ENCODE results near the gene CCRL2. TPM values are rescaled to one million over a fixed set of nuclear protein-coding genes. Genes with fewer than 3 reads are reported as not detected.

The CCRL2 gene
- total and polyA plus RNA-seq, 8 donors = 0.24 to 2.2 (median 0.82) TPM

- DNase-seq (no peak), FAIRE-seq (no peak), ATAC-seq (no peak)
- H3K36me3 ChIP-seq = no peaks in the 10 kb centered on the region
- WGBS, 2 donors = 66 to 76% methylated on average over 7 of the region's 7 CpGs
- intact Hi-C loops (cut with DNase I) = no loop called here
- H3K27ac ChIP-seq = no peak overlapping the region
- H3K4me3 ChIP-seq = peak overlapping the region in 1 of 4 donors; percentile 24
- TF ChIP-seq, protein P1, sequence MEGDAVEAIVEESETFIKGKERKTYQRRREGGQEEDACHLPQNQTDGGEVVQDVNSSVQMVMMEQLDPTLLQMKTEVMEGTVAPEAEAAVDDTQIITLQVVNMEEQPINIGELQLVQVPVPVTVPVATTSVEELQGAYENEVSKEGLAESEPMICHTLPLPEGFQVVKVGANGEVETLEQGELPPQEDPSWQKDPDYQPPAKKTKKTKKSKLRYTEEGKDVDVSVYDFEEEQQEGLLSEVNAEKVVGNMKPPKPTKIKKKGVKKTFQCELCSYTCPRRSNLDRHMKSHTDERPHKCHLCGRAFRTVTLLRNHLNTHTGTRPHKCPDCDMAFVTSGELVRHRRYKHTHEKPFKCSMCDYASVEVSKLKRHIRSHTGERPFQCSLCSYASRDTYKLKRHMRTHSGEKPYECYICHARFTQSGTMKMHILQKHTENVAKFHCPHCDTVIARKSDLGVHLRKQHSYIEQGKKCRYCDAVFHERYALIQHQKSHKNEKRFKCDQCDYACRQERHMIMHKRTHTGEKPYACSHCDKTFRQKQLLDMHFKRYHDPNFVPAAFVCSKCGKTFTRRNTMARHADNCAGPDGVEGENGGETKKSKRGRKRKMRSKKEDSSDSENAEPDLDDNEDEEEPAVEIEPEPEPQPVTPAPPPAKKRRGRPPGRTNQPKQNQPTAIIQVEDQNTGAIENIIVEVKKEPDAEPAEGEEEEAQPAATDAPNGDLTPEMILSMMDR (IDR thresholded peaks at IDR 0.05) = no peak
- H3K4me1 ChIP-seq = peaks cover 0 to 21% (median 4%) of the 10 kb centered on the region in 3 donors
- no peaks in the 10 kb centered on the region for H3K9me3 ChIP-seq
- no peaks in the 10 kb centered on the region for H3K27me3 ChIP-seq
Observed at GRCh38 chr3:46407970-46408369, 911 bp downstream of the CCRL2 start.

- DNase-seq = no peak
- peaks cover 0 to 21% (median 4%) of the 10 kb centered on the region in 3 donors for H3K4me1 ChIP-seq
- intact Hi-C loops (cut with DNase I) = no loop called here
- ATAC-seq = no peak
- WGBS, 2 donors = 87 to 90% methylated on average over 7 of the region's 7 CpGs
- TF ChIP-seq, protein P1 (IDR thresholded peaks at IDR 0.05) = no peak
- no peaks in the 10 kb centered on the region for H3K27me3 ChIP-seq
- FAIRE-seq = no peak
- H3K4me3 ChIP-seq = no peak overlapping the region
- no peaks in the 10 kb centered on the region for H3K36me3 ChIP-seq
- H3K9me3 ChIP-seq = no peaks in the 10 kb centered on the region
- no peak overlapping the region for H3K27ac ChIP-seq
Observed at GRCh38 chr3:46408853-46409252, 1.8 kb downstream of the CCRL2 start.

DNA sequence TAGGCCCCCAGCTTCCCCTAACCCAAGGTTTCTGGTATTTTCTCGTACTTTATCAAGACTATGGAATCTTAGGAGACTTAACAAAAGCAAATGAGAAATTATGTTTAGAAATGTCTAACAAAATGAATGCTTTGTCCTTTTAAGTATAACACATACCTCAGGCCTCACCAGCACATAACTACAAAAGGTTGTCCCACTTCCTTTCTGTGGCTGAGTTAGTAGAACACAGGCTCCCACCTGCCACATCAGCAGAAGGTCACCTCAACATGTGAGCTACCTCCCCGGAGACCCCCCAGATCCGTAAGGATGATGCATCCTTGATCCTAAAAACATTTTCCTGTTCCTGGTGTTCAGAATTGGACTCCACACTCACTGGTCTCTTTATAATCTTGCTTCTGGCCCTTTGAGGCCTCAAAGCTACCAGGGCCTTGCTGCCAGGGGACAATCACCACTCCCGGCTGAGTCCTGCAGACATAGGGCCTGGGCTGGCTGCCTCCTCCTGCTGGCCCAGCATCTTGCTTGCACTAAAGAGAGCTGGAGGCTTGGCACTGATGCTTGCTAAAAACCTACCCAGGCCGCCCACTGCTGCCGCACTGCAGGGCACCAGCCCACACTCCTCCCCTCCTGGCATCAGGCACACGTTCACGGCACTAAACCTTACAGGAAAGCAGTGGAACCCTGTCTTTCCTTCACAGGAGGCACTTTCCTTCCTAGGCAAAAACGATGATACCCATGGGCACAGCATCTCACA, 2.9 kb downstream of the CCRL2 start:
- ATAC-seq (no peak), DNase-seq (no peak), FAIRE-seq (no peak)
- Histone ChIP-seq H3K27ac (no peak overlapping the region), H3K4me3 (no peak overlapping the region), H3K9me3 (no peaks in the 10 kb centered on the region), H3K4me1 (peaks cover 0 to 18% (median 4%) of the 10 kb centered on the region in 3 donors), H3K36me3 (no peaks in the 10 kb centered on the region), H3K27me3 (no peaks in the 10 kb centered on the region)
- intact Hi-C loops (cut with DNase I) = no loop called here
- 86 to 93% methylated on average over 9 of the region's 9 CpGs for WGBS, 2 donors
- TF ChIP-seq, protein P1 (IDR thresholded peaks at IDR 0.05) = no peak

- Histone ChIP-seq H3K4me1 (peaks cover 0 to 10% (median 4%) of the 10 kb centered on the region in 3 donors), H3K27ac (no peak overlapping the region), H3K27me3 (no peaks in the 10 kb centered on the region), H3K36me3 (no peaks in the 10 kb centered on the region), H3K4me3 (no peak overlapping the region), H3K9me3 (no peaks in the 10 kb centered on the region)
- no peak for ATAC-seq
- TF ChIP-seq, protein P1 (IDR thresholded peaks at IDR 0.05) = no peak
- WGBS, 2 donors = 90 to 98% methylated on average over 2 of the region's 2 CpGs
- no peak for DNase-seq
- FAIRE-seq = no peak
- intact Hi-C loops (cut with DNase I) = no loop called here
Observed at GRCh38 chr3:46410669-46411068, 3.6 kb downstream of the CCRL2 start.

DNA sequence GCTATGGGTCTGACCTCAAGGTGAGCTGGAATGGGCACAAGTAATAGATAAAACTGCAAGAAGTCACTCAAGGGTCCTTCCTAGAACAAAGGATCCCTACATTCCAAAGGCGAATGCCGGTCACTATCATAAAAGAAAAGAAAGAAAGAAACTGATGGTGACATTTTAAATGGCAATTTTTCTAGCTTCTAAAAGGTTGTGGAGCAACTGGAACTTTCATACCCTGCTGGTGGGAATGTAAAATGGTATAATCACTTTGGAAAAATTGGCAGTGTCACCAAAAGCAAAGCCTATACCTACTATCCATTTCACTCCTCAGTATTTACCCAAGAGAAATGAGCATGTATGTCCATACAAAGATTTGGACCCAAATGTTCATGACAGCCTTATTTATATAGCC, 4.2 kb downstream of the CCRL2 start:
- TF ChIP-seq, protein P1 (IDR thresholded peaks at IDR 0.05) = no peak
- H3K36me3 ChIP-seq = no peaks in the 10 kb centered on the region
- WGBS, 2 donors = 73 to 90% methylated on average over 2 of the region's 2 CpGs
- intact Hi-C loops (cut with DNase I) = no loop called here
- H3K4me3 ChIP-seq = no peak overlapping the region
- H3K27me3 ChIP-seq = no peaks in the 10 kb centered on the region
- H3K9me3 ChIP-seq = no peaks in the 10 kb centered on the region
- ATAC-seq (no peak), DNase-seq (no peak), FAIRE-seq (no peak)
- peaks cover 0 to 10% (median 4%) of the 10 kb centered on the region in 3 donors for H3K4me1 ChIP-seq
- H3K27ac ChIP-seq = no peak overlapping the region
